HEK293 (cell line): Measurements from ENCODE around the gene ELOVL7.
"Not testable (repeated sequence)": the region's sequence is repeated elsewhere in the genome, so short reads cannot be mapped to it uniquely, and the experiment has no call there.

Experiments
- CTCF ChIA-PET: fragments of 350-600 bp; formaldehyde crosslinking; extraction: SDS; loops from one replicate; lab custom pipeline; 2021; ENCODE audit warnings: antibody characterized with exemption; lab: Yijun Ruan, JAX
- POLR2A ChIA-PET: fragments of 300-600 bp; formaldehyde crosslinking; extraction: SDS; loops from one replicate; lab custom pipeline; 2020; ENCODE audit warnings: antibody characterized with exemption, inconsistent platforms; lab: Yijun Ruan, JAX
- H3K27ac ChIP-seq: fragments of 200-500 bp; sonication (Bioruptor generic); 2 replicates; pipeline ENCODE4 v1.5.1; 2014; ENCODE audit warnings: low read depth, low read length, control low read depth, inconsistent platforms; ENCODE audit errors: extremely low read depth
- H3K36me3 ChIP-seq, 2 experiments: fragments of 200-500 bp in 1 of 2; sonication (Bioruptor generic) in 1 of 2; 1 replicate in 1 of 2; 2 replicates in 1 of 2; pipeline ENCODE4 v1.5.1; 2014 to 2017; ENCODE audit warnings: inconsistent platforms in 2 of 2, low read length in 2 of 2; ENCODE audit not compliant: control insufficient read depth in 2 of 2, insufficient read depth in 1 of 2
- H3K4me1 ChIP-seq: fragments of 200-500 bp; sonication (Bioruptor generic); 2 replicates; pipeline ENCODE4 v1.5.1; 2014; ENCODE audit warnings: mild to moderate bottlenecking, low read length, inconsistent platforms; ENCODE audit not compliant: control insufficient read depth, insufficient read depth
- H3K4me3 ChIP-seq: 2 replicates; pipeline ENCODE4 v1.5.1; 2011; ENCODE audit warnings: low read depth, mild to moderate bottlenecking, control low read depth, low read length, moderate library complexity
- H3K9me3 ChIP-seq: fragments of 200-500 bp; sonication (Bioruptor generic); 2 replicates; pipeline ENCODE4 v1.5.1; 2014; ENCODE audit warnings: low read depth, low read length, inconsistent platforms; ENCODE audit not compliant: control insufficient read depth, insufficient read depth
- BCL11B ChIP-seq: fragments of 450-650 bp; formaldehyde crosslinking; IDR thresholded peaks from 2 replicates; pipeline ENCODE4 v1.5.1; 2016; ENCODE audit warnings: low read depth, missing biosample characterization, missing genetic modification characterization
- GLIS1 ChIP-seq: fragments of 450-650 bp; formaldehyde crosslinking; IDR thresholded peaks from 2 replicates; pipeline ENCODE4 v1.5.1; 2016; ENCODE audit warnings: missing biosample characterization, missing genetic modification characterization
- REPIN1 ChIP-seq: fragments of 450-650 bp; formaldehyde crosslinking; IDR thresholded peaks from 2 replicates; pipeline ENCODE4 v1.5.1; 2017; ENCODE audit warnings: missing biosample characterization, missing genetic modification characterization, low read depth
- TCF7L2 ChIP-seq: IDR thresholded peaks from 2 replicates; pipeline ENCODE4 v1.6.1; 2011; ENCODE audit warnings: low read depth, mild to moderate bottlenecking, inconsistent platforms, low read length, moderate library complexity, borderline replicate concordance
- YY1 ChIP-seq: fragments of 450-650 bp; formaldehyde crosslinking; IDR thresholded peaks from 2 replicates; pipeline ENCODE4 v1.5.1; 2018; ENCODE audit warnings: missing biosample characterization, missing genetic modification characterization
- YY2 ChIP-seq: fragments of 450-650 bp; formaldehyde crosslinking; IDR thresholded peaks from 2 replicates; pipeline ENCODE4 v1.5.1; 2016; ENCODE audit warnings: missing biosample characterization, missing genetic modification characterization
- ZFP37 ChIP-seq: fragments of 450-650 bp; formaldehyde crosslinking; IDR thresholded peaks from 2 replicates; pipeline ENCODE4 v1.5.1; 2016; ENCODE audit warnings: missing biosample characterization, missing genetic modification characterization
- ZNF10 ChIP-seq: fragments of 450-650 bp; formaldehyde crosslinking; IDR thresholded peaks from 2 replicates; pipeline ENCODE4 v1.5.1; 2017; ENCODE audit warnings: missing biosample characterization, missing genetic modification characterization
- ZNF341 ChIP-seq: fragments of 450-650 bp; formaldehyde crosslinking; IDR thresholded peaks from 2 replicates; pipeline ENCODE4; 2016; ENCODE audit warnings: low read depth, missing biosample characterization, missing genetic modification characterization
- ZNF354C ChIP-seq: fragments of 450-650 bp; formaldehyde crosslinking; IDR thresholded peaks from 2 replicates; pipeline ENCODE4 v1.5.1; 2016; ENCODE audit warnings: missing biosample characterization, missing genetic modification characterization, low read depth, borderline replicate concordance
- ZNF391 ChIP-seq: fragments of 450-650 bp; formaldehyde crosslinking; IDR thresholded peaks from 2 replicates; pipeline ENCODE4 v1.5.1; 2016; ENCODE audit warnings: low read depth, missing biosample characterization, missing genetic modification characterization, borderline replicate concordance
- ZNF394 ChIP-seq: fragments of 450-650 bp; formaldehyde crosslinking; IDR thresholded peaks from 2 replicates; pipeline ENCODE4 v1.5.1; 2016; ENCODE audit warnings: missing biosample characterization, missing genetic modification characterization, mild to moderate bottlenecking, moderate library complexity, borderline replicate concordance
- ZNF639 ChIP-seq: fragments of 450-650 bp; formaldehyde crosslinking; IDR thresholded peaks from 2 replicates; pipeline ENCODE4 v1.5.1; 2016; ENCODE audit warnings: missing biosample characterization, missing genetic modification characterization
- TF ChIP-seq, protein P1 (sequence below): fragments of 450-650 bp; formaldehyde crosslinking; conservative IDR thresholded peaks from 2 replicates; pipeline ENCODE4 v1.5.1; 2016; ENCODE audit warnings: low read depth, missing biosample characterization, missing genetic modification characterization
- TF ChIP-seq, protein P2 (sequence below): fragments of 450-650 bp; formaldehyde crosslinking; IDR thresholded peaks from 2 replicates; pipeline ENCODE4 v1.5.1; 2016; ENCODE audit warnings: missing biosample characterization, missing genetic modification characterization
- TF ChIP-seq, protein P3 (sequence below): fragments of 450-650 bp; formaldehyde crosslinking; IDR thresholded peaks from 2 replicates; pipeline ENCODE4 v1.5.1; 2017; ENCODE audit warnings: missing biosample characterization, missing genetic modification characterization

ELOVL7 gene

GRCh38 chr5:60718166-60718892 lies 125.7 kb downstream of the ELOVL7 start (continued):
- TF ChIP-seq ZNF639 (tag by site-specific recombination) = peak; percentile 58; the same call in 1 of the 2 replicates
- TF ChIP-seq ZNF341 (tag by site-specific recombination) = 0 out of 2 replicates have a peak, but pooled peaks have one; percentile 15
- peak; percentile 84; the same call in 1 of the 2 replicates for TF ChIP-seq ZNF394 (tag by site-specific recombination)
- TF ChIP-seq ZNF391 (tag by site-specific recombination) = no peak
- TF ChIP-seq ZNF354C = 0 out of 2 replicates have a peak, but pooled peaks have one; percentile 49

DNA sequence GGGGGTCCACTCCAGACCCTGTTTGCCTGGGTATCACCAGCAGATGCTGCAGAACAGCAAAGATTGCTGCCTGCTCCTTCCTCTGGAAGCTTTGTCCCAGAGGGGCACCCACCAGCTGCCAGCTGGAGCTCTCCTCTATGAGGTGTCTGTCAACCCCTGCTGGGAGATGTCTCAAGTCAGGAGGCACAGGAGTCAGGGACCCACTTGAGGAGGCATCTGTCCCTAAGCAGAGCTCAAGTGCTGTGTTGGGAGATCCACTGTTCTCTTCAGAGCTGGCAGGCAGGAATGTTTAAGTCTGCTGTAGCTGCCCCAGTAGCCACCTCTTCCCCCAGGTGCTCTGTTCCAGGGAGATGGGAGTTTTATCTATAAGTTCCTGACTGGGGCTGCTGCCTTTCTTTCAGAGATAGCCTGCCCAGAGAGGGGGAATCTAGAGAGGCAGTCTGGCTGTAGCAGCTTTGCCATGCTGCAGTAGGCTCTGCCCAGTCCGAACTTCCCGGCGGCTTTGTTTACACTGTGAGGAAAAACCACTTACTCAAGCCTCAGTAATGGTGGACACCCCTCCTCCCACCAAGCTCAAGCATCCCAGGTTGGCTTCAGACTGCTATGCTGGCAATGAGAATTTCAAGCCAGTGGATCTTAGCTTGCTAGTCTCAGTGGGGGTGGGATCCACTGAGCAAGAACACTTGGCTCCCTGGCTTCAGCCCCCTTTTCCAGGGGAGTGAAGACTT lies 128.7 kb downstream of the ELOVL7 start:
- POLR2A ChIA-PET, CTCF ChIA-PET: not testable (repeated sequence)

DNA sequence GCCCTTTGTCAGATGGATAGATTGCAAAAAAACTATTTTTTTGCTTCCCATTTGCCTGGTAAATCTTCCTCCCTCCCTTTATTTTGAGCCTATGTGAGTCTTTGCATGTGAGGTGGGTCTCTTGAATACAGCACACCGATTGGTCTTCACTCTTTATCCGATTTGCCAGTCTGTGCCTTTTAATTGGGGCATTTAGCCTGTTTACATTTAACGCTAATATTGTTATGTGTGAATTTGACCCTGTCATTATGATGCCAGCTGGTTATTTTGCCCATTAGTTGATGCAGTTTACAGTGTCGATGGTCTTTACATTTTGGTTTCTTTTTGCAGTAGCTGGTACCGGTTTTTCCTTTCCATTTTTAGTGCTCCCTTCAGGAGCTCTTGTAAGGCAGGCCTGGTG lies 131.1 kb downstream of the ELOVL7 start:
- ChIA-PET POLR2A (no interaction called here), CTCF (no interaction called here)
- Histone ChIP-seq H3K27ac (no peak overlapping the region), H3K4me3 (no peak overlapping the region), H3K9me3 (no peaks in the 10 kb centered on the region), H3K4me1 (no peaks in the 10 kb centered on the region), H3K36me3 (no peaks in the 10 kb centered on the region)
- TF ChIP-seq, protein P1, sequence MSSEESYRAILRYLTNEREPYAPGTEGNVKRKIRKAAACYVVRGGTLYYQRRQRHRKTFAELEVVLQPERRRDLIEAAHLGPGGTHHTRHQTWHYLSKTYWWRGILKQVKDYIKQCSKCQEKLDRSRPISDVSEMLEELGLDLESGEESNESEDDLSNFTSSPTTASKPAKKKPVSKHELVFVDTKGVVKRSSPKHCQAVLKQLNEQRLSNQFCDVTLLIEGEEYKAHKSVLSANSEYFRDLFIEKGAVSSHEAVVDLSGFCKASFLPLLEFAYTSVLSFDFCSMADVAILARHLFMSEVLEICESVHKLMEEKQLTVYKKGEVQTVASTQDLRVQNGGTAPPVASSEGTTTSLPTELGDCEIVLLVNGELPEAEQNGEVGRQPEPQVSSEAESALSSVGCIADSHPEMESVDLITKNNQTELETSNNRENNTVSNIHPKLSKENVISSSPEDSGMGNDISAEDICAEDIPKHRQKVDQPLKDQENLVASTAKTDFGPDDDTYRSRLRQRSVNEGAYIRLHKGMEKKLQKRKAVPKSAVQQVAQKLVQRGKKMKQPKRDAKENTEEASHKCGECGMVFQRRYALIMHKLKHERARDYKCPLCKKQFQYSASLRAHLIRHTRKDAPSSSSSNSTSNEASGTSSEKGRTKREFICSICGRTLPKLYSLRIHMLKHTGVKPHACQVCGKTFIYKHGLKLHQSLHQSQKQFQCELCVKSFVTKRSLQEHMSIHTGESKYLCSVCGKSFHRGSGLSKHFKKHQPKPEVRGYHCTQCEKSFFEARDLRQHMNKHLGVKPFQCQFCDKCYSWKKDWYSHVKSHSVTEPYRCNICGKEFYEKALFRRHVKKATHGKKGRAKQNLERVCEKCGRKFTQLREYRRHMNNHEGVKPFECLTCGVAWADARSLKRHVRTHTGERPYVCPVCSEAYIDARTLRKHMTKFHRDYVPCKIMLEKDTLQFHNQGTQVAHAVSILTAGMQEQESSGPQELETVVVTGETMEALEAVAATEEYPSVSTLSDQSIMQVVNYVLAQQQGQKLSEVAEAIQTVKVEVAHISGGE (tag by site-specific recombination) = no peak
- no peak for TF ChIP-seq YY2
- no peak for TF ChIP-seq GLIS1 (tag by site-specific recombination)
- TF ChIP-seq REPIN1 (tag by site-specific recombination) = no peak
- TF ChIP-seq TCF7L2 = no peak
- TF ChIP-seq, protein P2, sequence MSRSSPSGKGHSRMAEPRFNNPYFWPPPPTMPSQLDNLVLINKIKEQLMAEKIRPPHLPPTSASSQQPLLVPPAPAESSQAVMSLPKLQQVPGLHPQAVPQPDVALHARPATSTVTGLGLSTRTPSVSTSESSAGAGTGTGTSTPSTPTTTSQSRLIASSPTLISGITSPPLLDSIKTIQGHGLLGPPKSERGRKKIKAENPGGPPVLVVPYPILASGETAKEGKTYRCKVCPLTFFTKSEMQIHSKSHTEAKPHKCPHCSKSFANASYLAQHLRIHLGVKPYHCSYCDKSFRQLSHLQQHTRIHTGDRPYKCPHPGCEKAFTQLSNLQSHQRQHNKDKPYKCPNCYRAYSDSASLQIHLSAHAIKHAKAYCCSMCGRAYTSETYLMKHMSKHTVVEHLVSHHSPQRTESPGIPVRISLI (tag by site-specific recombination) = no peak
- TF ChIP-seq, protein P3, sequence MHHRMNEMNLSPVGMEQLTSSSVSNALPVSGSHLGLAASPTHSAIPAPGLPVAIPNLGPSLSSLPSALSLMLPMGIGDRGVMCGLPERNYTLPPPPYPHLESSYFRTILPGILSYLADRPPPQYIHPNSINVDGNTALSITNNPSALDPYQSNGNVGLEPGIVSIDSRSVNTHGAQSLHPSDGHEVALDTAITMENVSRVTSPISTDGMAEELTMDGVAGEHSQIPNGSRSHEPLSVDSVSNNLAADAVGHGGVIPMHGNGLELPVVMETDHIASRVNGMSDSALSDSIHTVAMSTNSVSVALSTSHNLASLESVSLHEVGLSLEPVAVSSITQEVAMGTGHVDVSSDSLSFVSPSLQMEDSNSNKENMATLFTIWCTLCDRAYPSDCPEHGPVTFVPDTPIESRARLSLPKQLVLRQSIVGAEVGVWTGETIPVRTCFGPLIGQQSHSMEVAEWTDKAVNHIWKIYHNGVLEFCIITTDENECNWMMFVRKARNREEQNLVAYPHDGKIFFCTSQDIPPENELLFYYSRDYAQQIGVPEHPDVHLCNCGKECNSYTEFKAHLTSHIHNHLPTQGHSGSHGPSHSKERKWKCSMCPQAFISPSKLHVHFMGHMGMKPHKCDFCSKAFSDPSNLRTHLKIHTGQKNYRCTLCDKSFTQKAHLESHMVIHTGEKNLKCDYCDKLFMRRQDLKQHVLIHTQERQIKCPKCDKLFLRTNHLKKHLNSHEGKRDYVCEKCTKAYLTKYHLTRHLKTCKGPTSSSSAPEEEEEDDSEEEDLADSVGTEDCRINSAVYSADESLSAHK (tag by site-specific recombination) = no peak
- TF ChIP-seq YY1 = no peak
- TF ChIP-seq BCL11B (tag by site-specific recombination) = no peak
- no peak for TF ChIP-seq ZNF10
- TF ChIP-seq ZFP37 (tag by site-specific recombination) = no peak
- TF ChIP-seq ZNF341 (tag by site-specific recombination) = no peak

More for the DNA sequence above, 128.7 kb downstream of the ELOVL7 start:
- not testable (repeated sequence) for H3K36me3 ChIP-seq, H3K4me3 ChIP-seq, H3K27ac ChIP-seq, H3K9me3 ChIP-seq, H3K4me1 ChIP-seq
